Mesothelial cell of epicardium (in vitro differentiated cells): ENCODE measurements around the gene KCNA10. TPM values are rescaled to one million over a fixed set of nuclear protein-coding genes. Genes with fewer than 3 reads are reported as not detected.

Experiments
- DNase-seq, 2 experiments: peaks; one replicate each; pipeline ENCODE4 v3.0.0; 2021; ENCODE audit warnings: low spot score in 2 of 2; ENCODE audit not compliant: unreplicated experiment in 2 of 2
- H3K27ac Mint-ChIP-seq: 2 replicates; pipeline ENCODE4 v1.8.0; 2021; ENCODE audit warnings: mixed read lengths
- H3K27me3 Mint-ChIP-seq: 2 replicates; pipeline ENCODE4 v1.8.0; 2021; ENCODE audit warnings: low read depth, mixed read lengths
- H3K36me3 Mint-ChIP-seq: 2 replicates; pipeline ENCODE4 v1.8.0; 2021; ENCODE audit warnings: mixed read lengths
- H3K4me1 Mint-ChIP-seq: 2 replicates; pipeline ENCODE4 v1.8.0; 2021; ENCODE audit warnings: mixed read lengths
- H3K4me3 Mint-ChIP-seq: 2 replicates; pipeline ENCODE4 v1.8.0; 2021; ENCODE audit warnings: mild to moderate bottlenecking, moderate library complexity, mixed read lengths
- H3K9me3 Mint-ChIP-seq: 2 replicates; pipeline ENCODE4 v1.8.0; 2021; ENCODE audit warnings: mixed read lengths
- CTCF ChIP-seq: fragments of 200-600 bp; sonication (generic); IDR thresholded peaks from one replicate; pipeline ENCODE4 v1.5.0; 2021; ENCODE audit warnings: antibody characterized with exemption; ENCODE audit not compliant: unreplicated experiment
- total RNA-seq: library from RNA; stranded (reverse); gene quantifications from 3 replicates; pipeline ENCODE4 v1.2.1, GENCODE V29; 2021

The KCNA10 gene
- total RNA-seq, 1 donor from 2014 or later, result not detected

GRCh38 chr1:110487726-110488125, 31.2 kb downstream of the KCNA10 start:
- H3K27ac Mint-ChIP-seq, result no peak overlapping the region
- H3K4me1 Mint-ChIP-seq, result no peaks in the 10 kb centered on the region
- H3K27me3 Mint-ChIP-seq, result peaks cover 20% of the 10 kb centered on the region
- no peaks in the 10 kb centered on the region for H3K36me3 Mint-ChIP-seq
- no peak for DNase-seq
- H3K4me3 Mint-ChIP-seq, result no peak overlapping the region
- no peaks in the 10 kb centered on the region for H3K9me3 Mint-ChIP-seq
- TF ChIP-seq CTCF, result no peak

GRCh38 chr1:110485725-110486124, 33.2 kb downstream of the KCNA10 start:
- no peak overlapping the region for H3K4me3 Mint-ChIP-seq

GRCh38 chr1:110484801-110485200, 34.2 kb downstream of the KCNA10 start:
- TF ChIP-seq CTCF, result no peak
- Mint-ChIP-seq H3K4me1 (no peaks in the 10 kb centered on the region), H3K4me3 (no peak overlapping the region), H3K27me3 (peaks cover 25% of the 10 kb centered on the region), H3K36me3 (no peaks in the 10 kb centered on the region), H3K9me3 (no peaks in the 10 kb centered on the region), H3K27ac (no peak overlapping the region)
- no peak for DNase-seq

More at GRCh38 chr1:110485725-110486124, 33.2 kb downstream of the KCNA10 start:
- H3K36me3 Mint-ChIP-seq, result no peaks in the 10 kb centered on the region
- H3K27me3 Mint-ChIP-seq, result peaks cover 25% of the 10 kb centered on the region
- H3K27ac Mint-ChIP-seq, result no peak overlapping the region
- no peak for TF ChIP-seq CTCF
- no peaks in the 10 kb centered on the region for H3K9me3 Mint-ChIP-seq
- DNase-seq, result no peak
- no peaks in the 10 kb centered on the region for H3K4me1 Mint-ChIP-seq

- Mint-ChIP-seq H3K4me1 (no peaks in the 10 kb centered on the region), H3K27ac (no peak overlapping the region), H3K27me3 (peaks cover 25% of the 10 kb centered on the region), H3K4me3 (no peak overlapping the region), H3K9me3 (no peaks in the 10 kb centered on the region), H3K36me3 (no peaks in the 10 kb centered on the region)
- no peak for DNase-seq
- no peak for TF ChIP-seq CTCF
These were observed 35.7 kb downstream of the KCNA10 start for GRCh38 chr1:110483308-110483685.

- DNase-seq, result no peak
- no peaks in the 10 kb centered on the region for H3K4me1 Mint-ChIP-seq
- no peaks in the 10 kb centered on the region for H3K36me3 Mint-ChIP-seq
- no peaks in the 10 kb centered on the region for H3K9me3 Mint-ChIP-seq
- no peak for TF ChIP-seq CTCF
- peaks cover 25% of the 10 kb centered on the region for H3K27me3 Mint-ChIP-seq
- no peak overlapping the region for H3K4me3 Mint-ChIP-seq
- no peak overlapping the region for H3K27ac Mint-ChIP-seq
These were observed 36.2 kb downstream of the KCNA10 start for GRCh38 chr1:110482662-110483307.
